HG02885 (cell line): ENCODE data around the gene TMEM19.
"Not testable (repeated sequence)": the region's sequence is repeated elsewhere in the genome, so short reads cannot be mapped to it uniquely, and the experiment has no call there.

Experiments
- ATAC-seq: cut with Tn5 transposase; IDR thresholded peaks from one replicate; pipeline ENCODE4 v1.9.1; 2021; ENCODE audit warnings: mild to moderate bottlenecking; ENCODE audit not compliant: unreplicated experiment, poor library complexity

TMEM19 gene

GRCh38 chr12:71664411-71665089, 21.3 kb upstream of the TMEM19 start:
- ATAC-seq = peak; percentile 16

GRCh38 chr12:71665090-71665463, 20.8 kb upstream of the TMEM19 start:
- no peak for ATAC-seq

GRCh38 chr12:71666259-71666658, 19.6 kb upstream of the TMEM19 start:
- no peak for ATAC-seq

- no peak for ATAC-seq
Observed at GRCh38 chr12:71671311-71671710, 14.6 kb upstream of the TMEM19 start.

- ATAC-seq = no peak
Observed at GRCh38 chr12:71671816-71672215, 14.1 kb upstream of the TMEM19 start.

- no peak for ATAC-seq
Observed at GRCh38 chr12:71682466-71682865, 3.4 kb upstream of the TMEM19 start.

GRCh38 chr12:71683633-71684032, 2.2 kb upstream of the TMEM19 start:
- ATAC-seq = no peak

- no peak for ATAC-seq
Observed at GRCh38 chr12:71684081-71684480, 1.8 kb upstream of the TMEM19 start.

- ATAC-seq = no peak
Observed at GRCh38 chr12:71685312-71685906, 473 bp upstream of the TMEM19 start.

GRCh38 chr12:71686658-71687025, 760 bp downstream of the TMEM19 start:
- no peak for ATAC-seq

- ATAC-seq = not testable (repeated sequence)
Observed at GRCh38 chr12:71687172-71687571, 1.3 kb downstream of the TMEM19 start.

GRCh38 chr12:71688961-71689570, 3.2 kb downstream of the TMEM19 start:
- no peak for ATAC-seq

- no peak for ATAC-seq
Observed at GRCh38 chr12:71691504-71692129, 5.7 kb downstream of the TMEM19 start.

- no peak for ATAC-seq
Observed at GRCh38 chr12:71693126-71693525, 7.2 kb downstream of the TMEM19 start.

GRCh38 chr12:71693651-71694050, 7.8 kb downstream of the TMEM19 start:
- peak; percentile 20 for ATAC-seq

- peak; percentile 84 for ATAC-seq
Observed at GRCh38 chr12:71694099-71694820, 8.4 kb downstream of the TMEM19 start.

- ATAC-seq = no peak
Observed at GRCh38 chr12:71695782-71696181, 9.9 kb downstream of the TMEM19 start.

- ATAC-seq = not testable (repeated sequence)
Observed at GRCh38 chr12:71702181-71702580, 16.3 kb downstream of the TMEM19 start.

GRCh38 chr12:71702590-71702989, 16.7 kb downstream of the TMEM19 start:
- ATAC-seq = no peak

GRCh38 chr12:71703206-71703605, 17.3 kb downstream of the TMEM19 start:
- no peak for ATAC-seq

GRCh38 chr12:71704920-71705319, 19.0 kb downstream of the TMEM19 start:
- no peak for ATAC-seq
